ENCODE data around the gene ASIC1. TPM values are rescaled to one million over a fixed set of nuclear protein-coding genes. Genes with fewer than 3 reads are reported as not detected.

ASIC1 gene
- total RNA-seq, 2 donors from 2014 or later = 1.0 to 1.1 TPM

GRCh38 chr12:50049254-50050118 is 7.9 kb upstream of the ASIC1 start:
- no peak for TF ChIP-seq CTCF (IDR thresholded peaks at IDR 0.05)
- Histone ChIP-seq H3K9ac (ENCODE audit: low read depth in 2 of 2, low read length in 2 of 2) (no peak overlapping the region), H3K27me3 (no peaks in the 10 kb centered on the region), H3K9me3 (no peaks in the 10 kb centered on the region), H3K4me1 (no peaks in the 10 kb centered on the region), H3K4me3 (no peak overlapping the region), H3K36me3 (no peaks in the 10 kb centered on the region), H3K27ac (no peak overlapping the region)
- no peak for DNase-seq
- intact Hi-C loops (cut with DNase I) = no loop called here

- no peaks in the 10 kb centered on the region for H3K36me3 ChIP-seq
- intact Hi-C loops (cut with DNase I) = no loop called here
- TF ChIP-seq CTCF (IDR thresholded peaks at IDR 0.05) = no peak
- H3K27ac ChIP-seq = no peak overlapping the region
- no peaks in the 10 kb centered on the region for H3K4me1 ChIP-seq
- no peak overlapping the region for H3K9ac ChIP-seq (ENCODE audit: low read depth in 2 of 2, low read length in 2 of 2)
- no peak overlapping the region for H3K4me3 ChIP-seq
- H3K9me3 ChIP-seq = no peaks in the 10 kb centered on the region
- DNase-seq = no peak
- no peaks in the 10 kb centered on the region for H3K27me3 ChIP-seq
These were observed 7.3 kb upstream of the ASIC1 start for GRCh38 chr12:50050119-50050385.

- peak; percentile 45 for DNase-seq
- no peak overlapping the region for H3K4me3 ChIP-seq
- H3K9me3 ChIP-seq = no peaks in the 10 kb centered on the region
- no peaks in the 10 kb centered on the region for H3K4me1 ChIP-seq
- no peak overlapping the region for H3K9ac ChIP-seq (ENCODE audit: low read depth in 2 of 2, low read length in 2 of 2)
- H3K27me3 ChIP-seq = no peaks in the 10 kb centered on the region
- no peaks in the 10 kb centered on the region for H3K36me3 ChIP-seq
- TF ChIP-seq CTCF (IDR thresholded peaks at IDR 0.05) = no peak
- H3K27ac ChIP-seq = no peak overlapping the region
- intact Hi-C loops (cut with DNase I) = no loop called here
These were observed 6.8 kb upstream of the ASIC1 start for GRCh38 chr12:50050410-50051098.

GRCh38 chr12:50051101-50051806 is 6.1 kb upstream of the ASIC1 start:
- TF ChIP-seq CTCF (IDR thresholded peaks at IDR 0.05) = no peak
- H3K36me3 ChIP-seq = no peaks in the 10 kb centered on the region
- H3K9me3 ChIP-seq = no peaks in the 10 kb centered on the region
- no peaks in the 10 kb centered on the region for H3K4me1 ChIP-seq
- H3K27me3 ChIP-seq = peaks cover 2% of the 10 kb centered on the region
- no peak for DNase-seq
- H3K27ac ChIP-seq = no peak overlapping the region
- H3K9ac ChIP-seq (ENCODE audit: low read depth in 2 of 2, low read length in 2 of 2) = no peak overlapping the region
- intact Hi-C loops (cut with DNase I) = no loop called here
- H3K4me3 ChIP-seq = no peak overlapping the region

GRCh38 chr12:50052544-50052943 is 4.9 kb upstream of the ASIC1 start:
- H3K27ac ChIP-seq = no peak overlapping the region
- H3K9me3 ChIP-seq = no peaks in the 10 kb centered on the region
- intact Hi-C loops (cut with DNase I) = no loop called here
- no peak overlapping the region for H3K4me3 ChIP-seq
- H3K27me3 ChIP-seq = peaks cover 11% of the 10 kb centered on the region
- no peak overlapping the region for H3K9ac ChIP-seq (ENCODE audit: low read depth in 2 of 2, low read length in 2 of 2)
- H3K4me1 ChIP-seq = peaks cover 5% of the 10 kb centered on the region
- no peaks in the 10 kb centered on the region for H3K36me3 ChIP-seq
- no peak for TF ChIP-seq CTCF (IDR thresholded peaks at IDR 0.05)
- DNase-seq = no peak

Measured in colonic mucosa (tissue), 4 donors.